IPS-20b (cell line): ENCODE data around the gene ENTREP3.
A peak's percentile ranks its signal among the peaks of the same experiment; 100 is the strongest.

Experiments used
- H3K27ac ChIP-seq: one replicate; pipeline ENCODE4 v1.5.1; 2013; ENCODE audit warnings: low read length
- H3K27me3 ChIP-seq: 2 replicates; pipeline ENCODE4 v1.6.1; 2013; ENCODE audit warnings: mild to moderate bottlenecking, low read length, inconsistent platforms; ENCODE audit not compliant: insufficient read depth
- H3K36me3 ChIP-seq: 2 replicates; pipeline ENCODE4 v1.6.1; 2013; ENCODE audit warnings: low read depth, mild to moderate bottlenecking, inconsistent platforms, low read length, moderate library complexity; ENCODE audit not compliant: insufficient read depth
- H3K4me1 ChIP-seq: 2 replicates; pipeline ENCODE4 v1.6.1; 2013; ENCODE audit warnings: mild to moderate bottlenecking, control low read depth, inconsistent platforms, low read length, moderate library complexity; ENCODE audit not compliant: insufficient read depth
- H3K4me3 ChIP-seq: 2 replicates; pipeline ENCODE4 v1.5.1; 2013; ENCODE audit warnings: mild to moderate bottlenecking, low read length, inconsistent platforms
- H3K9ac ChIP-seq: 2 replicates; pipeline ENCODE4 v1.6.1; 2013; ENCODE audit warnings: low read depth, mild to moderate bottlenecking, inconsistent platforms, low read length, moderate library complexity
- H3K9me3 ChIP-seq: 2 replicates; pipeline ENCODE4 v1.6.1; 2013; ENCODE audit warnings: mild to moderate bottlenecking, low read depth, low read length, inconsistent platforms; ENCODE audit not compliant: insufficient read depth

ENTREP3 gene

GRCh38 chr1:155277070-155277901 lies 22.0 kb upstream of the ENTREP3 start, which contains the start of gene HCN3:
Gene HCN3, plus strand, starts transcription at chr1:155277463. Its CDS starts 128 bp downstream, at chr1:155277591.
- Histone ChIP-seq H3K27me3 (peaks cover 15% of the 10 kb centered on the region), H3K9ac (peak within 1 kb of the TSS; percentile 41; the same call in 1 of the 2 replicates), H3K36me3 (no peaks in the 10 kb centered on the region), H3K4me3 (peak within 1 kb of the TSS; percentile 70), H3K9me3 (no peaks in the 10 kb centered on the region), H3K27ac (no peak within 1 kb of the TSS), H3K4me1 (peaks cover 15% of the 10 kb centered on the region)

- Histone ChIP-seq H3K4me1 (peaks cover 6% of the 10 kb centered on the region), H3K36me3 (peaks cover 30% of the 10 kb centered on the region), H3K27me3 (peaks cover 15% of the 10 kb centered on the region), H3K9me3 (no peaks in the 10 kb centered on the region), H3K9ac (peak within 1 kb of the TSS; percentile 96), H3K4me3 (peak within 1 kb of the TSS; percentile 98), H3K27ac (peak within 1 kb of the TSS; percentile 88)
Observed at GRCh38 chr1:155273343-155274245, 18.3 kb upstream of the ENTREP3 start, which contains the start of gene CLK2. Gene CLK2, minus strand, starts transcription at chr1:155273504. Its CDS starts 2,527 bp downstream, at chr1:155270977.

DNA sequence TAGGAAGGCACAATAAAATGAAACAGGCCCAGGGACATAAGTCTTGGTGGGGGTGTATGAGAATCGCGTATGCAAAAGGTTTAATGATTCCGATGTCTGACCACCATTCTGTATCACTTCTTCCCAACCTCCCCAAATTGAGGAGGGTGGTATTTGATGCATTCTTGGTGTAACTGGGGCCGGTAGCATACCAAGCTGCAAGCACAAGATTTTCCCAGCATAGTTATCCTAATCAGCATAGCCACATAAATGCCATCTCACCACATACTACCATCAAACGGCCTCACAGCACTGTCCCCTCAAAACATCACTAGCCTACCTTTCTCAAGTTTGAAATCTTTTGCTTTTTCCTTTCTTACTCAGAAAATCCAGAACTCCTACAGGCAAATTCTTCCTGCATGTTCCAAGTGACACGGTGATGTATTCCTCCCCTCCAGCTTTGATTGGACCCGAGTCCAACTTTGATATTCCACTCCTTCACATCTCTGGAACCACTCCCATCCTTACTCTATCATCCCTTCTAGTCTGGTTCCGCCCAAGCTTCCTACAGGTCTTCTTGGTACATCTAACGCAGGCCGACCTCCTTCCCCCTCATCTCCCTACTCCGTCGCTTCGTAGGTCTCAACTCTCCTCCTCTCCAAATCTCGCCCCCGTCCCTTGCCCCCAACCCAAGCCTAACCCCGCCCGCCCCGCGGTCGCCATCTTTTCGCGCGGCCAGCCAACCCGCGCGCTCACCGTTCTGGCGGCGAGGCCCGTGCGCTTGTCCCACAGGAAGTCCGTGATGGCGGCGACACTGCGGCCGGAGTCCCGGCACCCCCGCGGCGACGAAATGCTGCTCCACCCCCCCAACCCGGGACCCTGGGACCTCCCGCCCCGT lies 17.4 kb upstream of the ENTREP3 start:
- H3K4me1 ChIP-seq: peaks cover 5% of the 10 kb centered on the region; the same call in 1 of the 2 replicates
- no peaks in the 10 kb centered on the region for H3K9me3 ChIP-seq
- peaks cover 15% of the 10 kb centered on the region for H3K27me3 ChIP-seq
- peak overlapping the region; percentile 84 for H3K27ac ChIP-seq
- H3K4me3 ChIP-seq: peak overlapping the region; percentile 98
- H3K36me3 ChIP-seq: peaks cover 39% of the 10 kb centered on the region
- peak overlapping the region; percentile 96 for H3K9ac ChIP-seq

- H3K27ac ChIP-seq: no peak overlapping the region
- no peak overlapping the region for H3K4me3 ChIP-seq
- H3K9me3 ChIP-seq: no peaks in the 10 kb centered on the region
- no peaks in the 10 kb centered on the region for H3K27me3 ChIP-seq
- peaks cover 72% of the 10 kb centered on the region for H3K36me3 ChIP-seq
- peaks cover 3% of the 10 kb centered on the region; the same call in 1 of the 2 replicates for H3K4me1 ChIP-seq
- H3K9ac ChIP-seq: no peak overlapping the region
Observed at GRCh38 chr1:155269381-155269780, 14.1 kb upstream of the ENTREP3 start.

DNA sequence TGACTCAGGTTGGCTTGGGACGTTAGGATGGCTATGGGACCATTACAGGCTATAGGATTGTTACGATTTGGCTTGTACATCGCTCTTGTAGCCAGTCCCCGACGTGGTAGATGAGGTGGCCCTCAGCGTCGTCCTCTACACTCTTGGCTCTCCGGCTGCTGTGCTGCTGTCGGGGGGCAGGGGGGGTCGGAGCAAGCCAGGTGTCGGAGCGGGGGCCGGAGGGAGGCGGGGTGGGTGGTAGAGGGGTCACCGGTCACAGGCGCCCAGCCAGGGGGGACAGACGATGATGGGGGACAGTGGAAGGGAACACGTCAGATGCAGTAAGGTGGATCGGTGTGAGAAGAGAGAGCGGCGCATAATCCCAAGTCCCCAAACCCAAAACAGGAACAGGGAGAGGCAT lies 13.3 kb upstream of the ENTREP3 start:
- peaks cover 79% of the 10 kb centered on the region for H3K36me3 ChIP-seq

GRCh38 chr1:155267373-155267772 lies 12.1 kb upstream of the ENTREP3 start:
- no peak overlapping the region for H3K4me3 ChIP-seq
- no peak overlapping the region for H3K27ac ChIP-seq
- no peak overlapping the region for H3K9ac ChIP-seq
- no peaks in the 10 kb centered on the region for H3K4me1 ChIP-seq
- H3K36me3 ChIP-seq: peaks cover 90% of the 10 kb centered on the region
- no peaks in the 10 kb centered on the region for H3K9me3 ChIP-seq
- H3K27me3 ChIP-seq: no peaks in the 10 kb centered on the region

More for the DNA sequence above, 13.3 kb upstream of the ENTREP3 start:
- H3K4me3 ChIP-seq: no peak overlapping the region
- no peak overlapping the region for H3K27ac ChIP-seq
- H3K9ac ChIP-seq: no peak overlapping the region
- no peaks in the 10 kb centered on the region for H3K9me3 ChIP-seq
- no peaks in the 10 kb centered on the region for H3K27me3 ChIP-seq
- peaks cover 1% of the 10 kb centered on the region; the same call in 1 of the 2 replicates for H3K4me1 ChIP-seq

- Histone ChIP-seq H3K36me3 (peaks cover 88% of the 10 kb centered on the region), H3K9me3 (no peaks in the 10 kb centered on the region), H3K27ac (no peak overlapping the region), H3K4me1 (no peaks in the 10 kb centered on the region), H3K4me3 (no peak overlapping the region), H3K9ac (no peak overlapping the region), H3K27me3 (no peaks in the 10 kb centered on the region)
Observed at GRCh38 chr1:155266553-155266952, 11.3 kb upstream of the ENTREP3 start.

GRCh38 chr1:155263067-155263466 lies 7.8 kb upstream of the ENTREP3 start:
- Histone ChIP-seq H3K27me3 (no peaks in the 10 kb centered on the region), H3K4me3 (no peak overlapping the region), H3K4me1 (peaks cover 5% of the 10 kb centered on the region; the same call in 1 of the 2 replicates), H3K9ac (peak overlapping the region; percentile 18; the same call in 1 of the 2 replicates), H3K27ac (no peak overlapping the region), H3K36me3 (peaks cover 61% of the 10 kb centered on the region), H3K9me3 (no peaks in the 10 kb centered on the region)

DNA sequence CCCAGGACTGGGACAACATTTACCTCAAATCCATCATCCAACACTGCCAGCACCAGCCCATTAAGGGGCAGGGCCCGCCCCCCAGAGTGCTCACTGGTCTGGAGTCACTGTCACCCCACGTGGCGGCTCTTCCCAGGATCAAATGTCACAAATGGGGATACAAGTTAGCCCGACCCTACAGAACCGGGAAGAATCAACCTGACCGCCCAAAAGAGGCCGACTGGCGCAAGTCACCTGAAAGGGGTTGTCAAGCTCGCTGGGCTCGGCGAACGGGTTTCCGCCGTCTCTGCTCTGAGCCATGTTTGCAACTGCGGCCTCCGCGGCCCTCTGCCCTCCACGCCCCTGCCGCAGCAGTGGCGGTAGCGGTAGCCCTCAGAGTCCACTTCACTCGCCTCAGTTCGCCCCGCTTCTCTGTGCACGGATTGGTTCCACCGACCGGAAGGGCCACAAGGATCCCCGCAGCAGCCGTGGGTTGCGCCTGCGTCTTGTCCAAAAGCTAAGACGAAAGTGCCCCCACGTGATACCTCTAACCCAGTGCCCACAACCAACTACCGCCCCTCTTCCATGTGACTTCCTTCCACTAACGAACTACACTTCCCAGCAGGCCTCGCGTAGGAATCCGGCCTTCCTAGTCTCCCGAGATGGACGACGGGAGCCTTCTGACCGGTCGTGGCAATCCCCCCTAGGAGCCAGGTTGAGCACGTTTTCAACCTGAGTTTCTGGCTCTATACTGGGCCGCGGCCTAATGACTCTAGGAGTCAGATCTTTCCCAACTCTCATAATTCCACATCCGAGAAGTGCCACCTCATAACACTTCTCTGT lies 6.8 kb upstream of the ENTREP3 start, which contains the start of gene SCAMP3:
TSS of gene SCAMP3 (minus strand) at position 509 of the 822 bp plus-strand sequence. CDS start at position 300, 209 bp downstream.
- Histone ChIP-seq H3K36me3 (peaks cover 52% of the 10 kb centered on the region), H3K27me3 (no peaks in the 10 kb centered on the region), H3K9me3 (no peaks in the 10 kb centered on the region), H3K27ac (peak within 1 kb of the TSS; percentile 68), H3K4me3 (peak within 1 kb of the TSS; percentile 88), H3K9ac (peak within 1 kb of the TSS; percentile 88), H3K4me1 (peaks cover 5% of the 10 kb centered on the region; the same call in 1 of the 2 replicates)

- Histone ChIP-seq H3K4me1 (peaks cover 5% of the 10 kb centered on the region; the same call in 1 of the 2 replicates), H3K36me3 (peaks cover 52% of the 10 kb centered on the region), H3K27me3 (no peaks in the 10 kb centered on the region), H3K4me3 (peak overlapping the region; percentile 88), H3K9ac (peak overlapping the region; percentile 88), H3K27ac (no peak overlapping the region), H3K9me3 (no peaks in the 10 kb centered on the region)
Observed at GRCh38 chr1:155261493-155261851, 6.2 kb upstream of the ENTREP3 start.
